PC-3 (cell line): ENCODE measurements around the gene ZBED4. TPM values are rescaled to one million over a fixed set of nuclear protein-coding genes. Genes with fewer than 3 reads are reported as not detected.

Experiments used
- ATAC-seq: fragments of 200-7000 bp; cut with Tn5 transposase; 2 replicates; pipeline ENCODE4 v1.9.1; 2020; ENCODE audit warnings: mild to moderate bottlenecking, moderate library complexity
- BruUV-seq: library from RNA; stranded (reverse); fragments of 400-500 nt; replicated peaks from 2 replicates; lab custom pipeline; 2021; lab: Mats Ljungman, UMichigan
- CTCF ChIA-PET: fragments of 300-600 bp; sonication (Branson Sonifier 250); formaldehyde crosslinking; loops from one replicate; lab custom pipeline; 2022; ENCODE audit warnings: antibody characterized with exemption; lab: Charles Lee
- POLR2A ChIA-PET: fragments of 300-600 bp; sonication (Branson Sonifier 250); formaldehyde crosslinking; loops from one replicate; lab custom pipeline; 2022; ENCODE audit warnings: antibody characterized with exemption; ENCODE audit not compliant: unreplicated experiment; lab: Charles Lee
- DNase-seq: peaks from one replicate; pipeline ENCODE4 v3.0.0-alpha.2; 2015
- H2AFZ ChIP-seq: fragments of 300-600 bp; sonication (generic); 2 replicates; pipeline ENCODE4 v1.6.0; 2016; ENCODE audit warnings: antibody characterized with exemption, low read length
- H3F3A ChIP-seq: fragments of 300-600 bp; sonication (generic); one replicate; pipeline ENCODE4 v1.6.0; 2017; ENCODE audit warnings: antibody characterized with exemption, low read length, control low read depth, mild to moderate bottlenecking; ENCODE audit not compliant: unreplicated experiment
- H3K27ac ChIP-seq: fragments of 300-600 bp; sonication (generic); 2 replicates; pipeline ENCODE4 v1.5.1; 2016; ENCODE audit warnings: mild to moderate bottlenecking, low read length
- H3K27me3 ChIP-seq: fragments of 300-600 bp; sonication (generic); 2 replicates; pipeline ENCODE4 v1.6.1; 2016; ENCODE audit warnings: low read length, mixed read lengths
- H3K36me3 ChIP-seq: fragments of 300-600 bp; sonication (generic); 2 replicates; pipeline ENCODE4 v1.6.1; 2016; ENCODE audit warnings: low read depth, mixed run types, low read length, mixed read lengths
- H3K4me1 ChIP-seq: fragments of 300-600 bp; sonication (generic); 2 replicates; pipeline ENCODE4 v1.5.1; 2016; ENCODE audit warnings: low read length; ENCODE audit not compliant: insufficient read depth
- H3K4me2 ChIP-seq: fragments of 300-600 bp; sonication (generic); 2 replicates; pipeline ENCODE4 v1.6.0; 2016; ENCODE audit warnings: low read length
- H3K4me3 ChIP-seq: fragments of 300-600 bp; sonication (generic); 2 replicates; pipeline ENCODE4 v1.5.1; 2016; ENCODE audit warnings: mild to moderate bottlenecking, low read length, mixed read lengths
- H3K79me2 ChIP-seq: fragments of 300-600 bp; sonication (generic); 2 replicates; pipeline ENCODE4 v1.6.1; 2017; ENCODE audit warnings: low read length, mixed read lengths
- H3K9ac ChIP-seq: fragments of 300-600 bp; sonication (generic); 2 replicates; pipeline ENCODE4 v1.6.0; 2016; ENCODE audit warnings: mild to moderate bottlenecking, low read length
- H3K9me2 ChIP-seq: fragments of 300-600 bp; sonication (generic); replicated peaks from 2 replicates; pipeline ENCODE4 v1.6.1; 2016; ENCODE audit warnings: mixed run types, low read length, mixed read lengths
- H3K9me3 ChIP-seq: fragments of 300-600 bp; sonication (generic); 2 replicates; pipeline ENCODE4 v1.6.1; 2016; ENCODE audit warnings: low read length, mixed read lengths
- H4K20me1 ChIP-seq: fragments of 300-600 bp; sonication (generic); 2 replicates; pipeline ENCODE4 v1.6.1; 2016; ENCODE audit warnings: low read length, mixed read lengths
- EZH2 ChIP-seq: fragments of 300-600 bp; sonication (generic); IDR thresholded peaks from one replicate; pipeline ENCODE4 v1.6.1; 2017; ENCODE audit warnings: antibody characterized with exemption, mild to moderate bottlenecking, low read length; ENCODE audit not compliant: unreplicated experiment
- EZH2phosphoT487 ChIP-seq: fragments of 300-600 bp; sonication (generic); IDR thresholded peaks from 2 replicates; pipeline ENCODE4 v1.6.1; 2018; ENCODE audit warnings: mild to moderate bottlenecking, antibody characterized with exemption, low read length, borderline replicate concordance
- intact Hi-C: fragments of 100-400 bp; cut with micrococcal nuclease; formaldehyde crosslinking; loops from 2 replicates; pipeline ENCODE4 v1.9.0; 2023
- total RNA-seq: library from RNA; depleted of rRNA; stranded (reverse); fragments of >200 nt; gene quantifications from 2 replicates; pipeline ENCODE4 v1.2.3, GENCODE V29; 2014
- TF ChIP-seq, protein P1 (sequence below): fragments of 300-600 bp; sonication (generic); conservative IDR thresholded peaks from 2 replicates; pipeline ENCODE4 v1.5.1; 2017; ENCODE audit warnings: antibody characterized with exemption, low read depth, mild to moderate bottlenecking, low read length

The ZBED4 gene
- total RNA-seq, 1 experiment from 2014 or later, result 11.5 TPM

DNA sequence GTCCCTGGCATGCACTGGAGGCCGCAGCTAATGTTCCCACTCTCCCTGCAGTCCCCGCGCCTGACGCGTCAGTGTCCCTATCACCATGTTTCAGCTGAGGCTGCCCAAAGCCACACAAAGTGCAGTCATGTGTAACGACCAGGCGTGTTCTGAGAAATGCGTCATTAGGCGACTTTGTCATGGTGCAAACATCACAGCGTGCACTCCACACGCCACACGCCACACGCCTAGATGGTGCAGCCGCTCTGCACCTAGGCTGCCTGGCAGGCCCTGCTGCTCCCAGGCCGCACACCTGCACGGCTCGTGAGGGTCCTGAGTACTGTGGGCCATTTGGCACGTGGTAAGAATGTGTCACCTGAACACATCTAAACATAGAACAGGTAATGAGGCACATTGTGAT, 67.2 kb downstream of the ZBED4 start:
- Histone ChIP-seq H3K4me2 (no peak overlapping the region), H2AFZ (no peak overlapping the region), H3K9me3 (no peaks in the 10 kb centered on the region), H3F3A (no peaks in the 10 kb centered on the region), H3K4me3 (no peak overlapping the region), H3K27ac (no peak overlapping the region), H4K20me1 (no peaks in the 10 kb centered on the region), H3K9me2 (no peaks in the 10 kb centered on the region), H3K27me3 (no peaks in the 10 kb centered on the region), H3K9ac (no peak overlapping the region), H3K4me1 (peaks cover 12% of the 10 kb centered on the region), H3K36me3 (no peaks in the 10 kb centered on the region), H3K79me2 (peaks cover 26% of the 10 kb centered on the region)
- CTCF ChIA-PET, result no interaction called here
- DNase-seq, result no peak
- BruUV-seq, result no TSS peak
- ATAC-seq, result no peak
- POLR2A ChIA-PET, result no interaction called here
- TF ChIP-seq EZH2 (no peak), EZH2phosphoT487 (no peak)
- TF ChIP-seq, protein P1, sequence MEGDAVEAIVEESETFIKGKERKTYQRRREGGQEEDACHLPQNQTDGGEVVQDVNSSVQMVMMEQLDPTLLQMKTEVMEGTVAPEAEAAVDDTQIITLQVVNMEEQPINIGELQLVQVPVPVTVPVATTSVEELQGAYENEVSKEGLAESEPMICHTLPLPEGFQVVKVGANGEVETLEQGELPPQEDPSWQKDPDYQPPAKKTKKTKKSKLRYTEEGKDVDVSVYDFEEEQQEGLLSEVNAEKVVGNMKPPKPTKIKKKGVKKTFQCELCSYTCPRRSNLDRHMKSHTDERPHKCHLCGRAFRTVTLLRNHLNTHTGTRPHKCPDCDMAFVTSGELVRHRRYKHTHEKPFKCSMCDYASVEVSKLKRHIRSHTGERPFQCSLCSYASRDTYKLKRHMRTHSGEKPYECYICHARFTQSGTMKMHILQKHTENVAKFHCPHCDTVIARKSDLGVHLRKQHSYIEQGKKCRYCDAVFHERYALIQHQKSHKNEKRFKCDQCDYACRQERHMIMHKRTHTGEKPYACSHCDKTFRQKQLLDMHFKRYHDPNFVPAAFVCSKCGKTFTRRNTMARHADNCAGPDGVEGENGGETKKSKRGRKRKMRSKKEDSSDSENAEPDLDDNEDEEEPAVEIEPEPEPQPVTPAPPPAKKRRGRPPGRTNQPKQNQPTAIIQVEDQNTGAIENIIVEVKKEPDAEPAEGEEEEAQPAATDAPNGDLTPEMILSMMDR, result no peak
- intact Hi-C loops, result no loop called here

DNA sequence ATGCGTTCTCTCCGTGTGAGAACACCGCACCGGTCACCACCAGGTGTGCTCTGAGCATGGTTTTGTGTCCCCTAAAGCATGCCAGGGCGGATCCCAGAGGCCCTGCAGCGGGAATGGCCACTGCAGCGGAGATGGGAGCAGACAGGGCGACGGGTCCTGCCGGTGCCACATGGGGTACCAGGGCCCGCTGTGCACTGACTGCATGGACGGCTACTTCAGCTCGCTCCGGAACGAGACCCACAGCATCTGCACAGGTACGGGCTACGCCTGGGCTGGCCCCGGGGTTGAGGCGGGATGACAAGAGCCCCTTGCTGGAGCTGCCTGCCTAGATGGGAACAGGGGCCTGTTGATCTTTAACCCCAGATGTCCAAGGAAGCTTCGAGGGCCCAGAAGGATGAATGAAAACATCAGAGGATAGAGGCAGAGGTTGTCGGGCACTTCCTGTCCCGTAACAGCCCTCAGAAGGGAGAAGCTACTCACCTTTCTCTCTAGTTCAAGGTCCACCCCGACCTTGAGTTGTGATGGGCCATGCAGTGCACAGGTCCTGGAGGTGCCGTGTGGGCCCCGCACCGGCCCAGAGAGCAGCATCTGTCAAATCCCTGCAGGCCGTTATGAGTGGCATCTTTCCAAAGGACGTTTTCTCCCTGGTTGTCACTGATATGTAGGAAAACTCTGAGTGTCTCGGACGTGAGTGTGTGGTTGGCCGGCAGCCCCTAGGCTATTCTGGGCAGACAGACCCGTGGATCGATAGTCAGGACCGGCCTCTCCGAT, 68.0 kb downstream of the ZBED4 start:
- H3K79me2 ChIP-seq, result peaks cover 23% of the 10 kb centered on the region
- no peak overlapping the region for H3K4me2 ChIP-seq
- H4K20me1 ChIP-seq, result no peaks in the 10 kb centered on the region
- H3K9me3 ChIP-seq, result no peaks in the 10 kb centered on the region
- DNase-seq, result no peak
- peaks cover 12% of the 10 kb centered on the region for H3K4me1 ChIP-seq
- H3K36me3 ChIP-seq, result no peaks in the 10 kb centered on the region
- H2AFZ ChIP-seq, result no peak overlapping the region
- H3K4me3 ChIP-seq, result no peak overlapping the region
- H3K9me2 ChIP-seq, result no peaks in the 10 kb centered on the region
- H3K27ac ChIP-seq, result no peak overlapping the region
- ChIA-PET POLR2A (no interaction called here), CTCF (no interaction called here)
- no peak for TF ChIP-seq EZH2
- TF ChIP-seq, protein P1, result no peak
- TF ChIP-seq EZH2phosphoT487, result no peak
- no peaks in the 10 kb centered on the region for H3K27me3 ChIP-seq
- no peak overlapping the region for H3K9ac ChIP-seq
- no peak for ATAC-seq
- BruUV-seq, result no TSS peak
- intact Hi-C loops, result no loop called here
- no peaks in the 10 kb centered on the region for H3F3A ChIP-seq

DNA sequence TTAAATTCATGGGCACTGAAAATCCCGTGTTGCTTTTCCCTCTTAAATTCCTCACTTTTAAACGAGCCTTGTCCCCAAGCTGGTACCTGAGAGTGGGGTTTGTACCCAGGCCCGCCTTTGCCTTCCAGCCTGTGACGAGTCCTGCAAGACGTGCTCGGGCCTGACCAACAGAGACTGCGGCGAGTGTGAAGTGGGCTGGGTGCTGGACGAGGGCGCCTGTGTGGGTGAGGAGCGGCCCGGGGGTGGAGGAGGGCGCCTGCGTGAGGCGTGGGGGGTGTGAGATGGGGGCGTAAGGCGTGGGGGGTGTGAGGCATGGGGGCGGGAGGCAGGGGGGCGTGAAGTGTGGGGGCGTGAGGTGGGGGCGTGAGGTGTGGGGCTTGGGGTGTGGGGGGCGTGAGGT, 68.8 kb downstream of the ZBED4 start:
- H3K9ac ChIP-seq, result no peak overlapping the region
- H3K27me3 ChIP-seq, result no peaks in the 10 kb centered on the region
- H3K4me3 ChIP-seq, result no peak overlapping the region
- DNase-seq (no peak), ATAC-seq (no peak)
- ChIA-PET POLR2A (no interaction called here), CTCF (no interaction called here)
- TF ChIP-seq EZH2, result no peak
- TF ChIP-seq, protein P1, result no peak
- TF ChIP-seq EZH2phosphoT487, result no peak
- H3K27ac ChIP-seq, result no peak overlapping the region
- intact Hi-C loops, result no loop called here
- H3F3A ChIP-seq, result no peaks in the 10 kb centered on the region
- H3K4me2 ChIP-seq, result no peak overlapping the region
- H3K36me3 ChIP-seq, result no peaks in the 10 kb centered on the region
- no peaks in the 10 kb centered on the region for H3K9me2 ChIP-seq
- peaks cover 5% of the 10 kb centered on the region for H3K4me1 ChIP-seq
- H4K20me1 ChIP-seq, result no peaks in the 10 kb centered on the region
- peaks cover 15% of the 10 kb centered on the region for H3K79me2 ChIP-seq
- H2AFZ ChIP-seq, result no peak overlapping the region
- no TSS peak for BruUV-seq
- no peaks in the 10 kb centered on the region for H3K9me3 ChIP-seq
